ENCODE data around the gene MPZL3.

The MPZL3 gene

GRCh38 chr11:118247041-118247440 is 5.1 kb downstream of the MPZL3 start:
- H3K4me1 Mint-ChIP-seq (ENCODE audit: low read depth): peaks cover 51% of the 10 kb centered on the region
- H3K9me3 Mint-ChIP-seq: no peaks in the 10 kb centered on the region
- H3K4me3 Mint-ChIP-seq: no peak overlapping the region
- H3K36me3 Mint-ChIP-seq (ENCODE audit: low read depth): peaks cover 13% of the 10 kb centered on the region
- peak overlapping the region; percentile 79 for H3K27ac Mint-ChIP-seq
- H3K27me3 Mint-ChIP-seq (ENCODE audit: low read depth): no peaks in the 10 kb centered on the region

GRCh38 chr11:118245936-118246562 is 6.1 kb downstream of the MPZL3 start:
- H3K27ac Mint-ChIP-seq: peak overlapping the region; percentile 58
- peaks cover 13% of the 10 kb centered on the region for H3K36me3 Mint-ChIP-seq (ENCODE audit: low read depth)
- no peak overlapping the region for H3K4me3 Mint-ChIP-seq
- no peaks in the 10 kb centered on the region for H3K9me3 Mint-ChIP-seq
- H3K27me3 Mint-ChIP-seq (ENCODE audit: low read depth): no peaks in the 10 kb centered on the region
- peaks cover 61% of the 10 kb centered on the region for H3K4me1 Mint-ChIP-seq (ENCODE audit: low read depth)

- H3K4me3 Mint-ChIP-seq: no peak overlapping the region
- H3K36me3 Mint-ChIP-seq (ENCODE audit: low read depth): peaks cover 16% of the 10 kb centered on the region
- H3K27me3 Mint-ChIP-seq (ENCODE audit: low read depth): no peaks in the 10 kb centered on the region
- no peaks in the 10 kb centered on the region for H3K9me3 Mint-ChIP-seq
- peaks cover 69% of the 10 kb centered on the region for H3K4me1 Mint-ChIP-seq (ENCODE audit: low read depth)
- H3K27ac Mint-ChIP-seq: peak overlapping the region; percentile 64
Measured at GRCh38 chr11:118243993-118244762, 8.0 kb downstream of the MPZL3 start.

GRCh38 chr11:118243161-118243560 is 9.0 kb downstream of the MPZL3 start:
- Mint-ChIP-seq H3K4me3 (no peak overlapping the region), H3K27ac (peak overlapping the region; percentile 64), H3K9me3 (no peaks in the 10 kb centered on the region), H3K4me1 (ENCODE audit: low read depth) (peaks cover 76% of the 10 kb centered on the region), H3K27me3 (ENCODE audit: low read depth) (no peaks in the 10 kb centered on the region), H3K36me3 (ENCODE audit: low read depth) (peaks cover 23% of the 10 kb centered on the region)

GRCh38 chr11:118241764-118242098 is 10.4 kb downstream of the MPZL3 start:
- Mint-ChIP-seq H3K4me1 (ENCODE audit: low read depth) (peaks cover 68% of the 10 kb centered on the region), H3K27me3 (ENCODE audit: low read depth) (no peaks in the 10 kb centered on the region), H3K9me3 (no peaks in the 10 kb centered on the region), H3K27ac (peak overlapping the region; percentile 93), H3K4me3 (peak overlapping the region; percentile 56), H3K36me3 (ENCODE audit: low read depth) (peaks cover 21% of the 10 kb centered on the region)

- H3K27me3 Mint-ChIP-seq (ENCODE audit: low read depth): no peaks in the 10 kb centered on the region
- peak overlapping the region; percentile 93 for H3K27ac Mint-ChIP-seq
- H3K36me3 Mint-ChIP-seq (ENCODE audit: low read depth): peaks cover 21% of the 10 kb centered on the region
- peaks cover 66% of the 10 kb centered on the region for H3K4me1 Mint-ChIP-seq (ENCODE audit: low read depth)
- peak overlapping the region; percentile 56 for H3K4me3 Mint-ChIP-seq
- no peaks in the 10 kb centered on the region for H3K9me3 Mint-ChIP-seq
Measured at GRCh38 chr11:118240999-118241763, 11.0 kb downstream of the MPZL3 start.

GRCh38 chr11:118239509-118240205 is 12.5 kb downstream of the MPZL3 start:
- no peaks in the 10 kb centered on the region for H3K9me3 Mint-ChIP-seq
- peak overlapping the region; percentile 93 for H3K27ac Mint-ChIP-seq
- no peaks in the 10 kb centered on the region for H3K27me3 Mint-ChIP-seq (ENCODE audit: low read depth)
- peaks cover 60% of the 10 kb centered on the region for H3K4me1 Mint-ChIP-seq (ENCODE audit: low read depth)
- peaks cover 28% of the 10 kb centered on the region for H3K36me3 Mint-ChIP-seq (ENCODE audit: low read depth)
- peak overlapping the region; percentile 54 for H3K4me3 Mint-ChIP-seq

GRCh38 chr11:118238929-118239328 is 13.2 kb downstream of the MPZL3 start:
- Mint-ChIP-seq H3K36me3 (ENCODE audit: low read depth) (peaks cover 30% of the 10 kb centered on the region), H3K27ac (peak overlapping the region; percentile 65), H3K9me3 (no peaks in the 10 kb centered on the region), H3K4me3 (no peak overlapping the region), H3K4me1 (ENCODE audit: low read depth) (peaks cover 59% of the 10 kb centered on the region), H3K27me3 (ENCODE audit: low read depth) (no peaks in the 10 kb centered on the region)

GRCh38 chr11:118238421-118238820 is 13.7 kb downstream of the MPZL3 start:
- Mint-ChIP-seq H3K36me3 (ENCODE audit: low read depth) (peaks cover 34% of the 10 kb centered on the region), H3K27ac (peak overlapping the region; percentile 2), H3K4me1 (ENCODE audit: low read depth) (peaks cover 56% of the 10 kb centered on the region), H3K9me3 (no peaks in the 10 kb centered on the region), H3K27me3 (ENCODE audit: low read depth) (no peaks in the 10 kb centered on the region), H3K4me3 (no peak overlapping the region)

GRCh38 chr11:118236170-118236569 is 16.0 kb downstream of the MPZL3 start:
- no peaks in the 10 kb centered on the region for H3K27me3 Mint-ChIP-seq (ENCODE audit: low read depth)
- no peak overlapping the region for H3K4me3 Mint-ChIP-seq
- H3K4me1 Mint-ChIP-seq (ENCODE audit: low read depth): peaks cover 43% of the 10 kb centered on the region
- peaks cover 44% of the 10 kb centered on the region for H3K36me3 Mint-ChIP-seq (ENCODE audit: low read depth)
- peak overlapping the region; percentile 29 for H3K27ac Mint-ChIP-seq
- no peaks in the 10 kb centered on the region for H3K9me3 Mint-ChIP-seq

- no peaks in the 10 kb centered on the region for H3K27me3 Mint-ChIP-seq (ENCODE audit: low read depth)
- H3K4me1 Mint-ChIP-seq (ENCODE audit: low read depth): peaks cover 34% of the 10 kb centered on the region
- no peak overlapping the region for H3K27ac Mint-ChIP-seq
- peaks cover 41% of the 10 kb centered on the region for H3K36me3 Mint-ChIP-seq (ENCODE audit: low read depth)
- no peaks in the 10 kb centered on the region for H3K9me3 Mint-ChIP-seq
- H3K4me3 Mint-ChIP-seq: no peak overlapping the region
Measured at GRCh38 chr11:118234833-118235232, 17.3 kb downstream of the MPZL3 start.

- Mint-ChIP-seq H3K27me3 (ENCODE audit: low read depth) (no peaks in the 10 kb centered on the region), H3K9me3 (no peaks in the 10 kb centered on the region), H3K27ac (no peak overlapping the region)
Measured at GRCh38 chr11:118233850-118234249, 18.3 kb downstream of the MPZL3 start.

GRCh38 chr11:118233377-118233776 is 18.8 kb downstream of the MPZL3 start:
- no peak overlapping the region for H3K27ac Mint-ChIP-seq
- no peaks in the 10 kb centered on the region for H3K9me3 Mint-ChIP-seq
- H3K27me3 Mint-ChIP-seq (ENCODE audit: low read depth): no peaks in the 10 kb centered on the region
- peaks cover 32% of the 10 kb centered on the region for H3K4me1 Mint-ChIP-seq (ENCODE audit: low read depth)
- H3K4me3 Mint-ChIP-seq: no peak overlapping the region
- H3K36me3 Mint-ChIP-seq (ENCODE audit: low read depth): peaks cover 43% of the 10 kb centered on the region

More at GRCh38 chr11:118233850-118234249, 18.3 kb downstream of the MPZL3 start:
- Mint-ChIP-seq H3K36me3 (ENCODE audit: low read depth) (peaks cover 43% of the 10 kb centered on the region), H3K4me3 (no peak overlapping the region), H3K4me1 (ENCODE audit: low read depth) (peaks cover 34% of the 10 kb centered on the region)

GRCh38 chr11:118232659-118233058 is 19.5 kb downstream of the MPZL3 start:
- peaks cover 33% of the 10 kb centered on the region for H3K4me1 Mint-ChIP-seq (ENCODE audit: low read depth)
- no peaks in the 10 kb centered on the region for H3K9me3 Mint-ChIP-seq
- H3K36me3 Mint-ChIP-seq (ENCODE audit: low read depth): peaks cover 45% of the 10 kb centered on the region
- H3K27ac Mint-ChIP-seq: peak overlapping the region; percentile 46
- H3K27me3 Mint-ChIP-seq (ENCODE audit: low read depth): no peaks in the 10 kb centered on the region
- H3K4me3 Mint-ChIP-seq: no peak overlapping the region
